Neutrophil (primary cell): ENCODE data around the gene SLC25A29.

Source experiments
- H3K27ac ChIP-seq: fragments of 200-600 bp; sonication (generic); 2 replicates; pipeline ENCODE4 v1.5.1; 2016; ENCODE audit warnings: mild to moderate bottlenecking, moderate library complexity
- H3K27me3 ChIP-seq: fragments of 200-600 bp; sonication (generic); 2 replicates; pipeline ENCODE4 v1.6.0; 2016; ENCODE audit warnings: mild to moderate bottlenecking
- H3K36me3 ChIP-seq: fragments of 200-600 bp; sonication (generic); 2 replicates; pipeline ENCODE4 v1.5.1; 2017
- H3K4me1 ChIP-seq, 2 experiments: fragments of 200-600 bp in 1 of 2; sonication (generic) in 1 of 2; 1 replicate in 1 of 2; 2 replicates in 1 of 2; pipeline versions ENCODE4 v1.5.1 to v1.6.1; 2013 to 2016; ENCODE audit warnings: low read depth in 1 of 2, low read length in 1 of 2, mild to moderate bottlenecking in 1 of 2, moderate library complexity in 1 of 2; ENCODE audit not compliant: control insufficient read depth in 1 of 2, insufficient read depth in 1 of 2
- H3K4me3 ChIP-seq, 2 experiments: fragments of 200-600 bp in 1 of 2; sonication (generic) in 1 of 2; 1 replicate in 1 of 2; 2 replicates in 1 of 2; pipeline ENCODE4 v1.5.1; 2013 to 2016; ENCODE audit warnings: low read depth in 1 of 2, low read length in 1 of 2, mild to moderate bottlenecking in 1 of 2, moderate library complexity in 1 of 2
- H3K9me3 ChIP-seq: fragments of 200-600 bp; sonication (generic); 2 replicates; pipeline ENCODE4 v1.5.1; 2016
- TF ChIP-seq, protein P1 (sequence below): fragments of 200-600 bp; sonication (generic); IDR thresholded peaks from 2 replicates; pipeline ENCODE4 v1.5.1; 2016; ENCODE audit warnings: antibody characterized with exemption

Gene SLC25A29

GRCh38 chr14:100320157-100320856 is 14.1 kb upstream of the SLC25A29 start:
- Histone ChIP-seq H3K36me3 (no peaks in the 10 kb centered on the region), H3K4me3 (no peak overlapping the region), H3K27me3 (no peaks in the 10 kb centered on the region), H3K4me1 (peaks cover 9 to 12% of the 10 kb centered on the region in 2 experiments), H3K9me3 (no peaks in the 10 kb centered on the region), H3K27ac (no peak overlapping the region)
- TF ChIP-seq, protein P1, sequence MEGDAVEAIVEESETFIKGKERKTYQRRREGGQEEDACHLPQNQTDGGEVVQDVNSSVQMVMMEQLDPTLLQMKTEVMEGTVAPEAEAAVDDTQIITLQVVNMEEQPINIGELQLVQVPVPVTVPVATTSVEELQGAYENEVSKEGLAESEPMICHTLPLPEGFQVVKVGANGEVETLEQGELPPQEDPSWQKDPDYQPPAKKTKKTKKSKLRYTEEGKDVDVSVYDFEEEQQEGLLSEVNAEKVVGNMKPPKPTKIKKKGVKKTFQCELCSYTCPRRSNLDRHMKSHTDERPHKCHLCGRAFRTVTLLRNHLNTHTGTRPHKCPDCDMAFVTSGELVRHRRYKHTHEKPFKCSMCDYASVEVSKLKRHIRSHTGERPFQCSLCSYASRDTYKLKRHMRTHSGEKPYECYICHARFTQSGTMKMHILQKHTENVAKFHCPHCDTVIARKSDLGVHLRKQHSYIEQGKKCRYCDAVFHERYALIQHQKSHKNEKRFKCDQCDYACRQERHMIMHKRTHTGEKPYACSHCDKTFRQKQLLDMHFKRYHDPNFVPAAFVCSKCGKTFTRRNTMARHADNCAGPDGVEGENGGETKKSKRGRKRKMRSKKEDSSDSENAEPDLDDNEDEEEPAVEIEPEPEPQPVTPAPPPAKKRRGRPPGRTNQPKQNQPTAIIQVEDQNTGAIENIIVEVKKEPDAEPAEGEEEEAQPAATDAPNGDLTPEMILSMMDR: no peak

- Histone ChIP-seq H3K4me3 (peak overlapping the region; percentile 64 to 73), H3K27me3 (no peaks in the 10 kb centered on the region), H3K4me1 (peaks cover 9 to 12% of the 10 kb centered on the region in 2 experiments), H3K36me3 (no peaks in the 10 kb centered on the region), H3K27ac (peak overlapping the region; percentile 62), H3K9me3 (no peaks in the 10 kb centered on the region)
- TF ChIP-seq, protein P1: peak; percentile 87
Observed at GRCh38 chr14:100317912-100318808, 11.9 kb upstream of the SLC25A29 start.

GRCh38 chr14:100317389-100317788 is 11.1 kb upstream of the SLC25A29 start:
- H3K27ac ChIP-seq: peak overlapping the region; percentile 62
- peak overlapping the region in 1 of 2 experiments; percentile 64 for H3K4me3 ChIP-seq
- H3K36me3 ChIP-seq: no peaks in the 10 kb centered on the region
- H3K4me1 ChIP-seq: peaks cover 14 to 17% of the 10 kb centered on the region in 2 experiments
- H3K27me3 ChIP-seq: no peaks in the 10 kb centered on the region
- TF ChIP-seq, protein P1: no peak
- H3K9me3 ChIP-seq: no peaks in the 10 kb centered on the region

GRCh38 chr14:100314724-100315123 is 8.5 kb upstream of the SLC25A29 start:
- no peaks in the 10 kb centered on the region for H3K27me3 ChIP-seq
- no peak overlapping the region for H3K27ac ChIP-seq
- H3K36me3 ChIP-seq: no peaks in the 10 kb centered on the region
- peaks cover 23 to 25% of the 10 kb centered on the region in 2 experiments for H3K4me1 ChIP-seq
- TF ChIP-seq, protein P1: no peak
- no peaks in the 10 kb centered on the region for H3K9me3 ChIP-seq
- H3K4me3 ChIP-seq: no peak overlapping the region

- TF ChIP-seq, protein P1: no peak
- Histone ChIP-seq H3K9me3 (no peaks in the 10 kb centered on the region), H3K4me3 (no peak overlapping the region), H3K27ac (no peak overlapping the region), H3K36me3 (no peaks in the 10 kb centered on the region), H3K27me3 (no peaks in the 10 kb centered on the region), H3K4me1 (peaks cover 29 to 32% of the 10 kb centered on the region in 2 experiments)
Observed at GRCh38 chr14:100313464-100314230, 7.4 kb upstream of the SLC25A29 start.
